Measurements from ENCODE around the gene SCTR.

The SCTR gene

GRCh38 chr2:119448427-119449141 lies 75.7 kb downstream of the SCTR start:
- Histone ChIP-seq H3K27ac (ENCODE audit: insufficient read depth, low read depth, low read length, poor library complexity, severe bottlenecking) (no peak overlapping the region), H3K36me3 (ENCODE audit: control insufficient read depth, insufficient read depth, low read length) (no peaks in the 10 kb centered on the region), H3K9me3 (ENCODE audit: control insufficient read depth, low read length) (no peaks in the 10 kb centered on the region), H3K4me3 (ENCODE audit: insufficient read depth, low read depth, low read length) (no peak overlapping the region), H3K4me1 (ENCODE audit: control insufficient read depth, insufficient read depth, low read length) (peaks cover 4% of the 10 kb centered on the region), H3K27me3 (ENCODE audit: control insufficient read depth, insufficient read depth, low read length, poor library complexity, severe bottlenecking) (no peaks in the 10 kb centered on the region)
- 87 to 89% methylated on average over 9 of the region's 9 CpGs for WGBS, 2 experiments

GRCh38 chr2:119446037-119446436 lies 78.2 kb downstream of the SCTR start:
- no peak overlapping the region for H3K27ac ChIP-seq (ENCODE audit: insufficient read depth, low read depth, low read length, poor library complexity, severe bottlenecking)
- no peaks in the 10 kb centered on the region for H3K36me3 ChIP-seq (ENCODE audit: control insufficient read depth, insufficient read depth, low read length)
- peaks cover 4% of the 10 kb centered on the region for H3K4me1 ChIP-seq (ENCODE audit: control insufficient read depth, insufficient read depth, low read length)
- H3K9me3 ChIP-seq (ENCODE audit: control insufficient read depth, low read length), result no peaks in the 10 kb centered on the region
- H3K27me3 ChIP-seq (ENCODE audit: control insufficient read depth, insufficient read depth, low read length, poor library complexity, severe bottlenecking), result no peaks in the 10 kb centered on the region
- H3K4me3 ChIP-seq (ENCODE audit: insufficient read depth, low read depth, low read length), result no peak overlapping the region
- 86 to 95% methylated on average over 8 to 9 of the region's 9 CpGs for WGBS, 2 experiments

DNA sequence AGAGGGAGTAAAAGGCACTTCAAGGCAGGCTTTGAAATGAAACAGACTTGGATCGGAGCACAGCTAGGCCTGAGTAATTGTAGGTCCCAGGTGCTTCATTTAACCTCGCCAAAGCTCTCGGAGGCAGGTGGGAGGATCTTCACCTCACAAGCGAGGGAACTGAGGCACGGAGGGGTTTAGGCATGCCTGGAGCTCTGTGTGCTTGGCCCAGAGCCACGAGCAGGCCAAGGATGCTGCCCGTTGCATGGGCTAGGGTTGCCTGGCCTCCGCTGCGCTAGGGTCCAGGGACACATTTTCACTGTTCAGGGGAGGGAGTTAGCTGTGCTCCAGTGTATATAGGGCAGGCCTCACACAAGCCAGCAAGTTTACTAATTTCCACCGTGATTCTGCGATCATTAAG lies 81.4 kb downstream of the SCTR start:
- 94 to 95% methylated on average over 11 of the region's 11 CpGs for WGBS, 2 experiments

DNA sequence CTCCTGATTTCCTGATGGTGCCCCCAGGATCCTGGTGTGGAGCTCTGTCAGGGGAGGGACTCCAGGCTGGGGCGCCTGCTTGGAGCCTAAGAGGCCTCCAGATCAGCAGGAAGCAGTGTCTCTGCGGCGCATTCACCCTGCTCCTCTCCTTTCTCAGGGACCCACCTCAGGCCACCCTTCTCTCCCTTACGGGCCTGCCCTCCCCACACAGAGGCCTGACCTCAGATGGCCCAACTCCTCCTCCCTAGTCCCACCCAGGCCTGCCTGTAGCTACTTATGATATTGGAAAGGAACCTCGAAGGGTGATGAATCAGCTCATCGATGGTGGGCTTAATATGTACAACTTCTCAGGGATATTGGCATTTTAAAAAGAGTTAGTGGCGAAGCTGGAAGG lies 82.1 kb downstream of the SCTR start:
- 89 to 90% methylated on average over 7 of the region's 7 CpGs for WGBS, 2 experiments
- no peaks in the 10 kb centered on the region for H3K36me3 ChIP-seq (ENCODE audit: control insufficient read depth, insufficient read depth, low read length)
- no peak overlapping the region for H3K4me3 ChIP-seq (ENCODE audit: insufficient read depth, low read depth, low read length)
- H3K27ac ChIP-seq (ENCODE audit: insufficient read depth, low read depth, low read length, poor library complexity, severe bottlenecking), result no peak overlapping the region
- no peaks in the 10 kb centered on the region for H3K27me3 ChIP-seq (ENCODE audit: control insufficient read depth, insufficient read depth, low read length, poor library complexity, severe bottlenecking)
- H3K4me1 ChIP-seq (ENCODE audit: control insufficient read depth, insufficient read depth, low read length), result no peaks in the 10 kb centered on the region
- no peaks in the 10 kb centered on the region for H3K9me3 ChIP-seq (ENCODE audit: control insufficient read depth, low read length)

More for the DNA sequence above, 81.4 kb downstream of the SCTR start:
- H3K27ac ChIP-seq (ENCODE audit: insufficient read depth, low read depth, low read length, poor library complexity, severe bottlenecking), result no peak overlapping the region
- H3K9me3 ChIP-seq (ENCODE audit: control insufficient read depth, low read length), result no peaks in the 10 kb centered on the region
- H3K36me3 ChIP-seq (ENCODE audit: control insufficient read depth, insufficient read depth, low read length), result no peaks in the 10 kb centered on the region
- H3K27me3 ChIP-seq (ENCODE audit: control insufficient read depth, insufficient read depth, low read length, poor library complexity, severe bottlenecking), result no peaks in the 10 kb centered on the region
- no peaks in the 10 kb centered on the region for H3K4me1 ChIP-seq (ENCODE audit: control insufficient read depth, insufficient read depth, low read length)
- H3K4me3 ChIP-seq (ENCODE audit: insufficient read depth, low read depth, low read length), result no peak overlapping the region

- no peak overlapping the region for H3K27ac ChIP-seq (ENCODE audit: insufficient read depth, low read depth, low read length, poor library complexity, severe bottlenecking)
- no peaks in the 10 kb centered on the region for H3K4me1 ChIP-seq (ENCODE audit: control insufficient read depth, insufficient read depth, low read length)
- H3K9me3 ChIP-seq (ENCODE audit: control insufficient read depth, low read length), result no peaks in the 10 kb centered on the region
- H3K36me3 ChIP-seq (ENCODE audit: control insufficient read depth, insufficient read depth, low read length), result no peaks in the 10 kb centered on the region
- H3K27me3 ChIP-seq (ENCODE audit: control insufficient read depth, insufficient read depth, low read length, poor library complexity, severe bottlenecking), result no peaks in the 10 kb centered on the region
- 87% methylated on average over 8 of the region's 8 CpGs for WGBS, 2 experiments
- no peak overlapping the region for H3K4me3 ChIP-seq (ENCODE audit: insufficient read depth, low read depth, low read length)
These were observed 82.7 kb downstream of the SCTR start for GRCh38 chr2:119441376-119442225.

- Histone ChIP-seq H3K4me3 (ENCODE audit: insufficient read depth, low read depth, low read length) (no peak overlapping the region), H3K27ac (ENCODE audit: insufficient read depth, low read depth, low read length, poor library complexity, severe bottlenecking) (no peak overlapping the region), H3K27me3 (ENCODE audit: control insufficient read depth, insufficient read depth, low read length, poor library complexity, severe bottlenecking) (no peaks in the 10 kb centered on the region), H3K4me1 (ENCODE audit: control insufficient read depth, insufficient read depth, low read length) (no peaks in the 10 kb centered on the region), H3K36me3 (ENCODE audit: control insufficient read depth, insufficient read depth, low read length) (no peaks in the 10 kb centered on the region), H3K9me3 (ENCODE audit: control insufficient read depth, low read length) (no peaks in the 10 kb centered on the region)
- whole genome bisulfite sequencing, 2 experiments, result 93% methylated on average over 4 of the region's 4 CpGs
These were observed 83.4 kb downstream of the SCTR start for GRCh38 chr2:119440873-119441272.

GRCh38 chr2:119440501-119440870 lies 83.8 kb downstream of the SCTR start:
- Histone ChIP-seq H3K36me3 (ENCODE audit: control insufficient read depth, insufficient read depth, low read length) (no peaks in the 10 kb centered on the region), H3K27me3 (ENCODE audit: control insufficient read depth, insufficient read depth, low read length, poor library complexity, severe bottlenecking) (no peaks in the 10 kb centered on the region), H3K27ac (ENCODE audit: insufficient read depth, low read depth, low read length, poor library complexity, severe bottlenecking) (no peak overlapping the region), H3K4me1 (ENCODE audit: control insufficient read depth, insufficient read depth, low read length) (no peaks in the 10 kb centered on the region), H3K9me3 (ENCODE audit: control insufficient read depth, low read length) (no peaks in the 10 kb centered on the region), H3K4me3 (ENCODE audit: insufficient read depth, low read depth, low read length) (no peak overlapping the region)
- 92 to 94% methylated on average over 1 of the region's 1 CpG for WGBS, 2 experiments

- no peak overlapping the region for H3K27ac ChIP-seq (ENCODE audit: insufficient read depth, low read depth, low read length, poor library complexity, severe bottlenecking)
- WGBS, 2 experiments, result 91% methylated on average over 15 of the region's 15 CpGs
- no peaks in the 10 kb centered on the region for H3K27me3 ChIP-seq (ENCODE audit: control insufficient read depth, insufficient read depth, low read length, poor library complexity, severe bottlenecking)
- no peaks in the 10 kb centered on the region for H3K36me3 ChIP-seq (ENCODE audit: control insufficient read depth, insufficient read depth, low read length)
- no peak overlapping the region for H3K4me3 ChIP-seq (ENCODE audit: insufficient read depth, low read depth, low read length)
- H3K4me1 ChIP-seq (ENCODE audit: control insufficient read depth, insufficient read depth, low read length), result no peaks in the 10 kb centered on the region
- H3K9me3 ChIP-seq (ENCODE audit: control insufficient read depth, low read length), result no peaks in the 10 kb centered on the region
These were observed 84.4 kb downstream of the SCTR start for GRCh38 chr2:119439574-119440500.

DNA sequence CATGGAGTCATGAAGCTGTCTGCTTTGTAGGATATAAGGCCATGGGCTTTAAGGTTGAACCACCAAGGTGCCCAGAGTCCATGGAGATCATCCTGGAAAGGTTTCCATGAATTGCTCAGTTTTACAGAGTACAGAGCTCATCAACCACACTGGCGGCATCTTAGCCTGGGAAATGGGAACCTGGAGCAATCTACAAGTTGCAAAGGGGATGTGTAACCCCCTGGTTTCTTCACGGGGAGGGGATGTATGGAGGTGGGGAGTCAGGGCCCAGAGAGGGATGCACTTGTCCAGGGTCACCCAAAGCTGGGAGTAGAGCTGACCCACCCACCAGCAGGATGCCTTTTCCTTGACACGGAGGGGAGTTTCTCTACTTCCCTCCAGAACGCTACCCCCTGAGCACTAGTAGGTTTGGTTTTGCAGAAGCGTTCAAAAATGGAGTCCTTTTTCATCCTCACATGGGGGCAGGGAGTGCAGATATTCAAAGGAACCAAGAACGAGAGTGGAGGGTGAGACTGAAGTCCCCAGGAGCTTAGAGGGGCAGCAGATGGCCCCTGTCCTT lies 85.5 kb downstream of the SCTR start:
- no peaks in the 10 kb centered on the region for H3K4me1 ChIP-seq (ENCODE audit: control insufficient read depth, insufficient read depth, low read length)
- no peak overlapping the region for H3K4me3 ChIP-seq (ENCODE audit: insufficient read depth, low read depth, low read length)
- H3K27me3 ChIP-seq (ENCODE audit: control insufficient read depth, insufficient read depth, low read length, poor library complexity, severe bottlenecking), result no peaks in the 10 kb centered on the region
- 93 to 94% methylated on average over 6 of the region's 6 CpGs for WGBS, 2 experiments
- no peaks in the 10 kb centered on the region for H3K9me3 ChIP-seq (ENCODE audit: control insufficient read depth, low read length)
- no peak overlapping the region for H3K27ac ChIP-seq (ENCODE audit: insufficient read depth, low read depth, low read length, poor library complexity, severe bottlenecking)
- no peaks in the 10 kb centered on the region for H3K36me3 ChIP-seq (ENCODE audit: control insufficient read depth, insufficient read depth, low read length)
